K562 (cell line): ENCODE measurements around the gene ZNF451.
"Not testable (repeated sequence)": the region's sequence is repeated elsewhere in the genome, so short reads cannot be mapped to it uniquely, and the experiment has no call there.

Experiments used
- CBX5 ChIP-seq: IDR thresholded peaks from 2 replicates; pipeline ENCODE4 v1.6.1; 2014; ENCODE audit warnings: low read depth, borderline replicate concordance
- HNRNPUL1 ChIP-seq: fragments of 200-400 bp; formaldehyde crosslinking; IDR thresholded peaks from 2 replicates; pipeline ENCODE4 v1.6.1; 2017; ENCODE audit warnings: low read length
- TF ChIP-seq, protein P1 (sequence below): fragments of 450-650 bp; IDR thresholded peaks from 2 replicates; pipeline ENCODE4 v1.6.1; 2017; ENCODE audit warnings: mild to moderate bottlenecking, moderate library complexity
- TF ChIP-seq, protein P2 (sequence below): conservative IDR thresholded peaks from 2 replicates; pipeline ENCODE4 v1.6.1; 2011; ENCODE audit warnings: low read depth, mild to moderate bottlenecking, low read length; ENCODE audit not compliant: control insufficient read depth

DNA sequence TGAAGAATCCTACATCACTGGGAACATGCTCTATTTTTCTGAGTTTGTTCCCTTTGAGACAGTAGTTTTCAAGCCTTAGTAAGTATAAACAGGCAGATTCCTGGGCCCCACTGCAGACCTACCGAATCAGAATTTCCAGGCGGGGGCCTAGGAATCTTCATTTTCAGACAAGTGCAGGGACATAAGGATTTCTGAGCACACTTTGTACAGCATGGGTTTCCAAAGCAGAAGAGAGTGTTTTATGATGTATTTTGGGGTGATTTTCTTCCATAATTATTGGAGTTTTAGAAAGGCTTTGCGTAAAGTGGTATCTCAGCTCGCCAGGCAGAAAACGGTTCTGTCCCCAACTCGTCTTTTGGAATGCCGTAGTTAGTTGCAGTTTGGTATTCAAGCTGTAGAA, 1.4 kb downstream of the ZNF451 start:
- TF ChIP-seq, protein P1, sequence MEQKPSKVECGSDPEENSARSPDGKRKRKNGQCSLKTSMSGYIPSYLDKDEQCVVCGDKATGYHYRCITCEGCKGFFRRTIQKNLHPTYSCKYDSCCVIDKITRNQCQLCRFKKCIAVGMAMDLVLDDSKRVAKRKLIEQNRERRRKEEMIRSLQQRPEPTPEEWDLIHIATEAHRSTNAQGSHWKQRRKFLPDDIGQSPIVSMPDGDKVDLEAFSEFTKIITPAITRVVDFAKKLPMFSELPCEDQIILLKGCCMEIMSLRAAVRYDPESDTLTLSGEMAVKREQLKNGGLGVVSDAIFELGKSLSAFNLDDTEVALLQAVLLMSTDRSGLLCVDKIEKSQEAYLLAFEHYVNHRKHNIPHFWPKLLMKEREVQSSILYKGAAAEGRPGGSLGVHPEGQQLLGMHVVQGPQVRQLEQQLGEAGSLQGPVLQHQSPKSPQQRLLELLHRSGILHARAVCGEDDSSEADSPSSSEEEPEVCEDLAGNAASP, result not testable (repeated sequence)
- not testable (repeated sequence) for TF ChIP-seq HNRNPUL1, CBX5
- TF ChIP-seq, protein P2, sequence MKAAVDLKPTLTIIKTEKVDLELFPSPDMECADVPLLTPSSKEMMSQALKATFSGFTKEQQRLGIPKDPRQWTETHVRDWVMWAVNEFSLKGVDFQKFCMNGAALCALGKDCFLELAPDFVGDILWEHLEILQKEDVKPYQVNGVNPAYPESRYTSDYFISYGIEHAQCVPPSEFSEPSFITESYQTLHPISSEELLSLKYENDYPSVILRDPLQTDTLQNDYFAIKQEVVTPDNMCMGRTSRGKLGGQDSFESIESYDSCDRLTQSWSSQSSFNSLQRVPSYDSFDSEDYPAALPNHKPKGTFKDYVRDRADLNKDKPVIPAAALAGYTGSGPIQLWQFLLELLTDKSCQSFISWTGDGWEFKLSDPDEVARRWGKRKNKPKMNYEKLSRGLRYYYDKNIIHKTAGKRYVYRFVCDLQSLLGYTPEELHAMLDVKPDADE, result not testable (repeated sequence)
